K562 (cell line): ENCODE results near the gene CCDC184. TPM values are rescaled to one million over a fixed set of nuclear protein-coding genes. Genes with fewer than 3 reads are reported as not detected.

Experiments used
- NCOR1 ChIP-seq: fragments of 450-650 bp; IDR thresholded peaks from 2 replicates; pipeline ENCODE4 v1.6.1; 2016; ENCODE audit warnings: mild to moderate bottlenecking, moderate library complexity
- ZNF318 ChIP-seq, 2 experiments: fragments of 450-650 bp; IDR thresholded peaks; 2 replicates each; pipeline ENCODE4 v1.6.1; 2016; ENCODE audit warnings: mild to moderate bottlenecking in 2 of 2, borderline replicate concordance in 1 of 2, low read depth in 1 of 2, moderate library complexity in 1 of 2
- polyA plus RNA-seq, 8 experiments: library from polyadenylated mRNA; depleted of rRNA in 4 of 8; stranded (reverse) in 5 of 8; unstranded in 3 of 8; fragments of >200 nt; fragmentation: Nextera tagmentation in 2 of 8; fragmentation: Illumina TruSeq in 1 of 8; extraction: Ambion mirVana in 2 of 8; extraction: Trizol in 1 of 8; gene quantifications; 2 replicates each; pipeline versions ENCODE4 v1.2.1 to v1.2.3, GENCODE V29; 2011 to 2014; ENCODE audit warnings: inconsistent platforms in 1 of 8, missing spikeins in 1 of 8
- total RNA-seq, 7 experiments: library from RNA; depleted of rRNA in 6 of 7; stranded (reverse); fragments of >200 nt in 6 of 7; fragmentation: Illumina TruSeq in 2 of 7; extraction: Trizol in 2 of 7; gene quantifications; 2 replicates each; pipeline versions ENCODE4 v1.2.1 to v1.2.3, GENCODE V29; 2011 to 2021; ENCODE audit warnings: low replicate concordance in 1 of 7

The CCDC184 gene
- total and polyA plus RNA-seq, 9 of the 15 experiments (the other 6 are each of a cell fraction or from before 2014, with no cell fraction given), result 0.09 TPM; not detected in 8

DNA sequence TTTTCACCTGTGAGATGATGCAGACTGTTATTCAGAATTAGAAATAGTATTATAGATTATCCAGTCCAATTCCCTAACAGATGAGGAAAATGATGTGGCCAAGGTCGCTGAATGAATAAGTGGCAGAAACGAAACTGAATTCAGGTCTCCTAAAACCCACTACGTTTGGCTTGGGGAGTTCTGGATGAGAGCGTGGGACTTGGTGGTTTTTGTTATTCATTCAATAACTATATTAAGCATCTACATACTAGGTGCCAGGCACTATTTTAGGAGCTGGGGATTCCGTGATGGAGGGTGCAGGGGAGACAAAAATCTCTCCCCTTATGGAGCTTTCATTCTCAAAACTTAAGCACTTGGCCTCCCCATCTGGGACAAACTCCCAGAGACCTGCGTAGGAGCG is 813 bp upstream of the CCDC184 start (continued):
- no peak for TF ChIP-seq ZNF318 (IDR thresholded peaks at IDR 0.05; ENCODE audit: borderline replicate concordance in 1 of 2, low read depth in 1 of 2)
- no peak for TF ChIP-seq NCOR1
- TF ChIP-seq, all 486 proteins: peak for 0
